ENCODE results near the gene IL36RN.

The IL36RN gene

GRCh38 chr2:113058998-113059960 lies at the start of gene IL36RN:
IL36RN (plus strand) TSS chr2:113059198; CDS start chr2:113059439, 241 bp downstream.
- DNase-seq = no peak

GRCh38 chr2:113009622-113010021 lies 49.4 kb upstream of the IL36RN start:
- DNase-seq = no peak

GRCh38 chr2:113010088-113010487 lies 48.9 kb upstream of the IL36RN start:
- DNase-seq = no peak

- no peak for DNase-seq
Observed at GRCh38 chr2:113011108-113011507, 47.9 kb upstream of the IL36RN start.

GRCh38 chr2:113012436-113013335 lies 46.3 kb upstream of the IL36RN start:
- DNase-seq = no peak

GRCh38 chr2:113013336-113013661 lies 45.7 kb upstream of the IL36RN start:
- DNase-seq = no peak

- DNase-seq = no peak
Observed at GRCh38 chr2:113014067-113014466, 44.9 kb upstream of the IL36RN start.

GRCh38 chr2:113015042-113015441 lies 44.0 kb upstream of the IL36RN start:
- no peak for DNase-seq

GRCh38 chr2:113015655-113016054 lies 43.3 kb upstream of the IL36RN start:
- no peak for DNase-seq

GRCh38 chr2:113018509-113018908 lies 40.5 kb upstream of the IL36RN start:
- no peak for DNase-seq

- no peak for DNase-seq
Observed at GRCh38 chr2:113021312-113021711, 37.7 kb upstream of the IL36RN start.

- no peak for DNase-seq
Observed at GRCh38 chr2:113024764-113025163, 34.2 kb upstream of the IL36RN start.

- no peak for DNase-seq
Observed at GRCh38 chr2:113025737-113026136, 33.3 kb upstream of the IL36RN start.

GRCh38 chr2:113027691-113028090 lies 31.3 kb upstream of the IL36RN start:
- no peak for DNase-seq

GRCh38 chr2:113028112-113028511 lies 30.9 kb upstream of the IL36RN start:
- DNase-seq = no peak

GRCh38 chr2:113032737-113033136 lies 26.3 kb upstream of the IL36RN start:
- DNase-seq = no peak

- no peak for DNase-seq
Observed at GRCh38 chr2:113034016-113034415, 25.0 kb upstream of the IL36RN start.

GRCh38 chr2:113036763-113037162 lies 22.2 kb upstream of the IL36RN start:
- DNase-seq = no peak

- DNase-seq = no peak
Observed at GRCh38 chr2:113038291-113038690, 20.7 kb upstream of the IL36RN start.

- no peak for DNase-seq
Observed at GRCh38 chr2:113039158-113039557, 19.8 kb upstream of the IL36RN start.

GRCh38 chr2:113039719-113040118 lies 19.3 kb upstream of the IL36RN start:
- no peak for DNase-seq

- DNase-seq = no peak
Observed at GRCh38 chr2:113041871-113042270, 17.1 kb upstream of the IL36RN start.

- no peak for DNase-seq
Observed at GRCh38 chr2:113046465-113046864, 12.5 kb upstream of the IL36RN start.

Data from CD4-positive, alpha-beta T cell treated with Interleukin-15 for 1 hour (primary cell).